ENCODE data around the gene TLK2.
"Not testable (repeated sequence)": the region's sequence is repeated elsewhere in the genome, so short reads cannot be mapped to it uniquely, and the experiment has no call there.

TLK2 gene

DNA sequence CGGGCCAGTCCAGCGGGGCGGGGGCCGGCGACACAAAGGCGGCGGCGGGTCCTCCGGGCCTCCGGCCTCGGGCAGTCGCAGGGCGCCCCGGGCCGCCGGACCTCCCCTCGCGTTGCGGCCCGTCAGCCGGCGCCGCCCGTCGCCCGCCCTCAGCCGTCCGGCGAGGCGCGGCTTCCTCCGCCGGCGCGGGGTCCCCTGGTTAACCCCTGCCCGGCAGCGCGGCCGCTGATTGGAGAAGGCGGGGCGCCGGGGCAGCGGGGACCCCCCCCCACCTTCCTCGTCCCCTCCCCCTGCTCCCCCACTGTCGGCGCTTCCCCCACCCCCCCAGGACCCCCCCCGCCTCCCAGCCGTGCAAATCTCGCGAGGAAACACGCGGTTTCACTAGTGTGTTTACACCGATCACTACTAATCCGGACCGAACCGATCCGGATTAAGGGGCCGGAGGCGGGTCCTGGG lies at the start of gene TLK2:
Gene TLK2, plus strand, starts transcription at position 402 of the 456 bp plus-strand sequence. CDS start 2,301 bp downstream, outside the sequence.
- H3K4me1 Mint-ChIP-seq (ENCODE audit: low read depth): peaks cover 22% of the 10 kb centered on the region
- peak within 1 kb of the TSS; percentile 90 for H3K27ac Mint-ChIP-seq
- DNase-seq (ENCODE audit: low spot score): peak; percentile 79
- peak within 1 kb of the TSS; percentile 93 for H3K4me3 Mint-ChIP-seq
- H3K9me3 Mint-ChIP-seq: no peaks in the 10 kb centered on the region
- peaks cover 16% of the 10 kb centered on the region for H3K36me3 Mint-ChIP-seq (ENCODE audit: low read depth)
- no peaks in the 10 kb centered on the region for H3K27me3 Mint-ChIP-seq (ENCODE audit: low read depth)

DNA sequence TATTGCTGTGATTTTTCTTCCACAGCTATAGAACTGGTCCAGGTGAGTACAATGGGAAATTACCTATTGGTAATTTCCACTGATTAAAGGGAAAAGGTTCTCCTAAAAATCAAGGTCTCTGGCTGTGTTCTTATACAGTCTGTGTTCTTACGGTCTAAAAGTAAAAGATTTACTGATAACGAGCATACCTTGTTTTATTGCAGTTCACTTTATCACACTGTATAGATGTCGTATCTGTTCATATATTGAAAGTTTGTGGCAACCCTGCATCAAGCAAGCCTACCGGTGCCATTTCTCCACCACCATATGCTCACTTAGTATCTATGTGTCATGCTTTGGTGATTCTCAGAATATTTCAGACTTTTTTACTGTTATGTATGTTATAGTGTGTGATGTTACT lies 43.4 kb upstream of the TLK2 start:
- H3K4me1 Mint-ChIP-seq (ENCODE audit: low read depth); H3K27ac Mint-ChIP-seq; H3K27me3 Mint-ChIP-seq (ENCODE audit: low read depth); H3K9me3 Mint-ChIP-seq; DNase-seq (ENCODE audit: low spot score); H3K4me3 Mint-ChIP-seq: not testable (repeated sequence)
- peaks cover 16% of the 10 kb centered on the region for H3K36me3 Mint-ChIP-seq (ENCODE audit: low read depth)

DNA sequence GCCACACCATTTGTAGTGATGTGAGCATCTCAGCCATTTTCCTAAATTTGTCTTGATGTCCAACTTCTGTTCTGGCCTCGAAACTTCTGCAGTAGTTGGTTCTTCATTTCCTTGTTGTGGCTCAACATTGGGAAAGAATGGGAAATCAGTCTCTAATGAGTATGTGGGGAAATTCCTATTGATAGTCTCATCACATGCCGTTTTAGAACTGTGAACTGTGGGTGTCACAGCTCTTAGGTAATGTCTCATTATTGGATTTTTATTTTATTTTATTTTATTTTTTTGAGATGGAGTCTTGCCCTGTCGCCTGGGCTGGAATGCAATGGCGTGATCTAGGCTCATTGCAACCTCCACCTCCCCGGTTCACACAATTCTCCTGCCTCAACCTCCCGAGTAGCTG lies 37.4 kb upstream of the TLK2 start:
- not testable (repeated sequence) for H3K27me3 Mint-ChIP-seq (ENCODE audit: low read depth); H3K4me1 Mint-ChIP-seq (ENCODE audit: low read depth); H3K27ac Mint-ChIP-seq; H3K9me3 Mint-ChIP-seq; DNase-seq (ENCODE audit: low spot score); H3K4me3 Mint-ChIP-seq
- H3K36me3 Mint-ChIP-seq (ENCODE audit: low read depth): peaks cover 25% of the 10 kb centered on the region

DNA sequence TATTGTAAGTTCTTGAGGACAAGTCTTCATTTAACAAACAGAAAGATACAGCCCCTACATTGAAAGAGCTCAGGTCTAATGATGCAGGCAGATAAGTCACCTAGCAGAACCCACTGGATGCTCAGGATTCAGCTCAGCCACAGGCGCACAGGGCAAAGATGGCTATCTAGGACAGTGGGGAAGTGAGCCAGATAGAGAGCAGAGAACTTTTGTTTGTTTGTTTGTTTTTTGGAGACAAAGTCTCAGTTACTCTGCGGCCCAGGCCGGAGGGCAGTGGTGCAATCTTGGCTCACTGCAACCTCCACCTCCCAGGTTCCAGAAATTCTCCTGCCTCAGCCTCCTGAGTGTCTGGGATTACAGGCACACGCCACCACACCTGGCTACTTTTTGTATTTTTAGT lies 34.6 kb upstream of the TLK2 start:
- H3K4me1 Mint-ChIP-seq (ENCODE audit: low read depth): no peaks in the 10 kb centered on the region
- peaks cover 34% of the 10 kb centered on the region for H3K36me3 Mint-ChIP-seq (ENCODE audit: low read depth)
- no peak overlapping the region for H3K27ac Mint-ChIP-seq
- H3K9me3 Mint-ChIP-seq: no peaks in the 10 kb centered on the region
- no peak for DNase-seq (ENCODE audit: low spot score)
- no peak overlapping the region for H3K4me3 Mint-ChIP-seq
- no peaks in the 10 kb centered on the region for H3K27me3 Mint-ChIP-seq (ENCODE audit: low read depth)

DNA sequence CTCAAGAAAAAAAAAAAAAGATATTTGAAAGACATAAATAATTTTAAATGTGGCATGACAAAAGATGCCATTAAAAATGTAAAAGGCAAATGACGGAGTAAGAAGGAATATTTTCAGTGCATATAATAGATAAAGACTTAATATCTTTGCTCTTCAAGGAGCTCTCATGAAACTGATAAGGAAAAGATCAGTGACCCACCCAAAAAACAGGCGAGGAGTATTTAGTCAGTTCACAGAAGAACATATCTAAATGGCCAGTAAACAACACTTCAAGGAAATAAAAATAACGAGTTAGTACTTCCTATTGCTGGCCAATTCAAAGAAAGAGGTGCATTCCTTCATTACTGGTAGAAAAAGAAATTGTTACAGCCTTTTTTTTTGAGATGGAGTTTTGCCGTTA lies 32.8 kb upstream of the TLK2 start:
- H3K4me3 Mint-ChIP-seq; H3K4me1 Mint-ChIP-seq (ENCODE audit: low read depth); DNase-seq (ENCODE audit: low spot score); H3K27me3 Mint-ChIP-seq (ENCODE audit: low read depth); H3K27ac Mint-ChIP-seq; H3K9me3 Mint-ChIP-seq: not testable (repeated sequence)
- peaks cover 29% of the 10 kb centered on the region for H3K36me3 Mint-ChIP-seq (ENCODE audit: low read depth)

DNA sequence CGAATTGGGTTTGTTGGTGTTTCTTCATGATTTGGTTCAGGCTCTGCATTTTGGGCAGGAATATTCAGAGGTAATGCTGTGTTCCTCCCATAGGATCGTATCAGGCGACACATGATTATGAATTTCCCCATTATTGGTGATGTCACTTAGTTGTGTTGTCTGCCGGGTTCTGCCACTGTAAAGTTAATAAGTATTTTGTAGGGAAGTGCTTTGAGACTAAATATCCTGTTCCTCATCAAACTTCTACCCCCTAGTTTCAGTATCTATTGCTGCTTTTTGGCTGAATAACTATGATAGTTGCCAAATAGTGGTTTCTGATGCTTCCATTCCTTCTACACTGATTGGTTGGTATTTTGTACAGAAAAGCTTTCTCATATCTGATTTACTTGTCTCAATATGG lies 26.4 kb upstream of the TLK2 start:
- not testable (repeated sequence) for DNase-seq (ENCODE audit: low spot score); H3K4me1 Mint-ChIP-seq (ENCODE audit: low read depth); H3K27ac Mint-ChIP-seq; H3K4me3 Mint-ChIP-seq; H3K27me3 Mint-ChIP-seq (ENCODE audit: low read depth); H3K9me3 Mint-ChIP-seq
- peaks cover 14% of the 10 kb centered on the region for H3K36me3 Mint-ChIP-seq (ENCODE audit: low read depth)

DNA sequence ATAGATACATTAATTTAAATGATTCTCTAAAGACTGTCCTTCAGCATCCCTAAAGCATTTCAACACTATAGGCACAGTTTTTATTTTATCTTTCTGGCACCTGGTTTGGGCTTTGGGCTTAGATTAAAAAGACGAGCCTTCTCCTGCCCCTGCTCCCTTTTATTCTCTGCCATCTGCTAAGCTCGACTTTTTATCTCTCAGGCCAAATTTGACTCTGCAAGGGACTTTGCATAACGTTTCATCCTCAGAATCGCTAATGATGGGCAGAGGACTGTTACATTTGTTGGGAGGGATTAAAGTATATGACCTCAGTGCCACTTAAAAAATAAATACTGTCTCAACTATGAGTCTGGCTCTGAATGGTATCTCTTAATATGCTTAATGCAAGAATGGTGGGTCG lies 25.6 kb upstream of the TLK2 start:
- DNase-seq (ENCODE audit: low spot score); H3K27ac Mint-ChIP-seq; H3K9me3 Mint-ChIP-seq; H3K27me3 Mint-ChIP-seq (ENCODE audit: low read depth); H3K36me3 Mint-ChIP-seq (ENCODE audit: low read depth); H3K4me1 Mint-ChIP-seq (ENCODE audit: low read depth); H3K4me3 Mint-ChIP-seq: not testable (repeated sequence)

DNA sequence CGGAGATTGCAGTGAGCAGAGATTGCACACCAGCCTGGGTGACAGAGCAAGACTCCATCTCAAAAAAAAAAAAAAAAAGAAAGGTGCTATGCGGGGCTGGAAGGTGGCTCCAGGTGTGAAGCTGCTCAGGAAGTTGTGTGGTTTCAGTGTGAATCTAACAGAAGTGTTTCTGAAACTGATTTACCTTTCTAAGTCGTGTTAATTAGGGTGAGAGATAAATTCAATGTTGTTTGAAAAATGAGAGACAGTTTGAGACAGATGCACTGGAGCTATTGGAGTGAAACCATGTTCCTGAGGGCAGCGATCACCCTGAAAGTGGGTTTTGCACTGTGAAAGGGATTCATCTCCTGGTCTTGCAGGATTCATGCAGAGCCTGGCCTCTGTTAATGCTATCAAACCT lies 25.0 kb upstream of the TLK2 start:
- not testable (repeated sequence) for H3K9me3 Mint-ChIP-seq; H3K27me3 Mint-ChIP-seq (ENCODE audit: low read depth); H3K36me3 Mint-ChIP-seq (ENCODE audit: low read depth); H3K4me3 Mint-ChIP-seq; DNase-seq (ENCODE audit: low spot score)
- Mint-ChIP-seq H3K4me1 (ENCODE audit: low read depth) (peaks cover 10% of the 10 kb centered on the region), H3K27ac (peak overlapping the region; percentile 15)

DNA sequence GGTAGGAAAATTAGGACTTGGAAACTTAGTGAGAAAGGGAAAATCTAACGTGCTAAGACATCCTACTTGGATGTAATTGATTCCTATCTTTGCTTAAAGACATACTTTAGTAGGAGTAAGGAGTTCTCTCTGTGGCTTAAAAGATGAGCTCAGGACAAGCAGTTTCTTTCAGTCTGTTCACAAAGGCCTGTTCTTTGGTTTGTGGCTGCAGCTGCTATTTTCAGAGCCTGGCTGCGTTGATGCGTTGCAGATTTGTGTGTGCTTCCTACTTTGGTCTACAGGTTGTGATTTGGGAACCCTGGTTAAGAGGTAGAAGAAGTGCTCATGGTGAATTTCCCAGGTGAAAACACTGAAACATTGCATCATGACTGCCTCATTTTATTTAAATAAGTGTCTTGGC lies 24.5 kb upstream of the TLK2 start:
- H3K36me3 Mint-ChIP-seq (ENCODE audit: low read depth); H3K27me3 Mint-ChIP-seq (ENCODE audit: low read depth); H3K27ac Mint-ChIP-seq; H3K4me3 Mint-ChIP-seq; H3K9me3 Mint-ChIP-seq; DNase-seq (ENCODE audit: low spot score): not testable (repeated sequence)
- peaks cover 11% of the 10 kb centered on the region for H3K4me1 Mint-ChIP-seq (ENCODE audit: low read depth)

DNA sequence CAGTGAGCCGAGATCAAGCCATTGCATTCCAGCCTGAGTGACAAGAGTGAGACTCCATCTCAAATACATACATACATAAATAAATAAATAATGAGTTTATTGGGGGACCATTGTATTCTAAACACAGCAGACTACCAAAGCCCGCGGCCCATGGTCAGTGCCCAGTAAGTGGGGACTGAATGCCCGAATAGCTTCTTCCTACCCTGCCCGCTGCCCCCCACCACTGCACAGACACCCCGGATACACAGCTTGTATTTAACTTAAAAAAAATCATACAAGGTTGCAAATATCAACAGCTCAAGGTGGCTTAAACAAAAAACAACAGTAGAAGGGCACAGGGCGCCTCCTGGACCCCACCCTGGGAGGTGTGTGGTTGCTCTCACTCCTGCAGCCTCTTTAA lies 22.6 kb upstream of the TLK2 start:
- no peak overlapping the region for H3K4me3 Mint-ChIP-seq
- H3K4me1 Mint-ChIP-seq (ENCODE audit: low read depth): peaks cover 11% of the 10 kb centered on the region
- DNase-seq (ENCODE audit: low spot score): no peak
- H3K36me3 Mint-ChIP-seq (ENCODE audit: low read depth): peaks cover 4% of the 10 kb centered on the region
- no peak overlapping the region for H3K27ac Mint-ChIP-seq
- H3K9me3 Mint-ChIP-seq: no peaks in the 10 kb centered on the region
- H3K27me3 Mint-ChIP-seq (ENCODE audit: low read depth): peaks cover 2% of the 10 kb centered on the region

DNA sequence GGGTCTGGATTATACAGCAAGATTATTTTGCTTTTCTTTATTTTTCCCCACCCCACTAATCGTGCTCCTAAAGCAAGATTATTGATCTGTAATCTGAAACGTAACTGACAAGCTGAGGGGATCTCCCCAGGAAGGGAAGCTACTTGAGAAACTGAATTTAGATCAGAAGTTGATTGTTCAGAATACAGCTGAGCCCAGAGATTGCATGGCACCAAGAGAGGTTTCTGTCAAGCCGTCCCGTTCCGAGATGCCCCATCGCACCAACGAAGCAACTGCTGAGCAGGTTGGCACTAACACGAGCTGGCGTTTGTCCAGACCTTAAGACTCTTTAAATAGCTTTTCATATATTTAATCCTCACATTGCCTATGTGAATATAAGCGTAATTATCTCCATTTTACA lies 20.1 kb upstream of the TLK2 start:
- not testable (repeated sequence) for H3K27me3 Mint-ChIP-seq (ENCODE audit: low read depth); DNase-seq (ENCODE audit: low spot score); H3K9me3 Mint-ChIP-seq; H3K27ac Mint-ChIP-seq; H3K4me3 Mint-ChIP-seq; H3K36me3 Mint-ChIP-seq (ENCODE audit: low read depth)
- H3K4me1 Mint-ChIP-seq (ENCODE audit: low read depth): peaks cover 11% of the 10 kb centered on the region

DNA sequence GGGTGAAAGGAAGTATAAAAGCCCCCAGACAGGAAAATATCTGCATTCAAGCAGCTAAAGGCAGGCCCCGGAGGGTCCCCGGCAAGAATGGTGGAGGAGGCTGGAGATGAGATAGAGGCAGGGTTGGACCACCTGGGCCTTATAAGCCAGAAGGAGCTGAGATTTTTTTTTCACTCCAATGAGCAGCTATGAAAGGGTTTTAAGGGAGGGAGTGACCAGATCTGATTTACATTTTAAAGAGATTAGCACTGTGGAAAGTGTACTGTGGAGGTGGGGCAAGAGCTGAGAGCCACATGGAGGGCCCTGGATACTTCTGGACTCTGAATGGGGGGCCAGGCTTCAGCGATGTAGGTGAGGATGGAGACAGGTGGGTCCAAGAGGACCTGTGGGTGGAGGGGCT lies 14.2 kb upstream of the TLK2 start:
- H3K36me3 Mint-ChIP-seq (ENCODE audit: low read depth); H3K4me1 Mint-ChIP-seq (ENCODE audit: low read depth); H3K4me3 Mint-ChIP-seq; H3K9me3 Mint-ChIP-seq; DNase-seq (ENCODE audit: low spot score); H3K27me3 Mint-ChIP-seq (ENCODE audit: low read depth); H3K27ac Mint-ChIP-seq: not testable (repeated sequence)

DNA sequence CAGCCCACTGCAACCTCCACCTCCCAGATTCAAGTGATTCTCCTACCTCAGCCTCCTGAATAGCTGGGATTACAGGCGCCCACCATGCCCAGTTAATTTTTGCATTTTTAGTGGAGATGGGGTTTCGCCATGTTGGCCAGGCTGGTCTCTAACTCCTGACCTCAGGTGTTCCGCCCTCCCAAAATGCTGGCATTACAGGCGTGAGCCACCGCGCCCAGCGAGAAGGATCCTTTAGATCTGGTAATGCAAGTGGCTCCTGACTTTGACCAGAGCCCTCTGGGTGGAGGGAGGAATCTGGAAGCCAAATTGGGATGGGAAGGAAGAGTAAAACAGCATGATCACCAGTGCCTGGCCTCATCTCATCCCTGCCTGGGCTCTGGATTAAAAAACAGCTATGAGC lies 13.4 kb upstream of the TLK2 start:
- not testable (repeated sequence) for H3K27ac Mint-ChIP-seq; H3K4me3 Mint-ChIP-seq; H3K27me3 Mint-ChIP-seq (ENCODE audit: low read depth); DNase-seq (ENCODE audit: low spot score); H3K36me3 Mint-ChIP-seq (ENCODE audit: low read depth); H3K9me3 Mint-ChIP-seq; H3K4me1 Mint-ChIP-seq (ENCODE audit: low read depth)

DNA sequence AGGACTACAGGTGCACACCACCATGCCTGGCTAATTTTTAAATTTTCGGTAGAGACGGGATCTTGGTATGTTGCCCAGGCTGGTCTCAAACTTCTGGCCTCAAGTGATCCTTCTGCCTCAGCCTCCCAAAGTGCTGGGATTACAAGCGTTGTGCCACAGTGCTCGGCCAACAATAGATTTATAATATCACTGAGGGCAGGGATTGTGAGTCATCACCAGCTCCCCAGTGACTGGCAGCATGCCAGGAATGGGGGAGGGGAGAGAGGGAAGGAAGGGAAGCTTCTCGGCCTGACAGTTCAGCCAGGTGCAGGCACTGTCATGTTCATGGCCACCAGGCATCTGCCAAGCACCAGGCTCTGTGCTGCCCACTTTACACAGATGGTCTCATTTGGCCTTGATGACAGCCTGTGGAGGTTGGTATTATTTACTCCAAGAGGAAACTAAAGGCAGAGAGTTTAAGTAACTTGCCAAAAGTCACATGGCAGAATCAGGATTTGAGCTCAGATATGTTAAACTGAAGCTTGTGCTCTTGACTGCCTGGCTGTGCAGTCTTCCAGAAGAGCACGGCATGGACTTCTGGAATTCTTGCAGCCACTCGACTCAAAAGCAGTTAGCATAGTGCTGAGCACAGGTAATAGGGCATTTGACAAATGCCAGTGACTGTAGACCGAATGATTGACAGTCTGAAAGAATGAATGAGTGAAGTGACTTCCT lies 7.8 kb upstream of the TLK2 start:
- H3K27me3 Mint-ChIP-seq (ENCODE audit: low read depth); H3K27ac Mint-ChIP-seq; H3K4me1 Mint-ChIP-seq (ENCODE audit: low read depth); H3K36me3 Mint-ChIP-seq (ENCODE audit: low read depth); H3K9me3 Mint-ChIP-seq; H3K4me3 Mint-ChIP-seq: not testable (repeated sequence)
- DNase-seq (ENCODE audit: low spot score): peak; percentile 12

DNA sequence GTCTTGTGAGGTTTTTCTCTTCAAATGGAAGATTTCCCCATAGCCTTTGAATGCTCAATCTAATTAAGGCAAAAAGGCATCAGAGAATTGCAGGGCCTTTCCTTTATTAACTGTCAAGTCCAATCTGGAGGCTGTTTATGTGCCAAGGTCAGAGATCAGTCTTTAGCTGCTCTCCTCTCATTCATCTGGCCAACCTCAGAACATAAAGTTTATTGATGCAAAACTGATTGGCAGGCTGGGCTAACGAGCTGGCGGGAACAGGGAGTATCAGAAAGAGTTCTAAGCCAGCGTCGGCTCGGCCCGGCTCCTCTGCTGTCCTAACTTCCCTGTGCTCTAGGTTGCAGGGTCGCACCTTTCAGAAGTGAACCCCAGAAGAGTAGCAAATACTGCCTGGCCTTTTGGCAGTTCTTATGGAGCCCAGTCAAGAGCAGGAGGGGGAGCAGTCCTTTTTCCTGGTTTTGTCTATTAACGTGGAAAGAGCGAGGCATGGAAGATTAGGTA lies 7.2 kb upstream of the TLK2 start:
- H3K4me1 Mint-ChIP-seq (ENCODE audit: low read depth); H3K4me3 Mint-ChIP-seq; H3K36me3 Mint-ChIP-seq (ENCODE audit: low read depth); H3K9me3 Mint-ChIP-seq; H3K27me3 Mint-ChIP-seq (ENCODE audit: low read depth); H3K27ac Mint-ChIP-seq; DNase-seq (ENCODE audit: low spot score): not testable (repeated sequence)
